Endothelial cell of umbilical vein (primary cell): ENCODE measurements around the gene PCNX1. TPM values are rescaled to one million over a fixed set of nuclear protein-coding genes. Genes with fewer than 3 reads are reported as not detected.
"Not testable (repeated sequence)": the region's sequence is repeated elsewhere in the genome, so short reads cannot be mapped to it uniquely, and the experiment has no call there.

Experiments used
- BruUV-seq: library from RNA; stranded (reverse); fragments of 400-500 nt; replicated peaks from 2 replicates; lab custom pipeline; 2021; lab: Mats Ljungman, UMichigan
- CTCF ChIA-PET: fragments of 300-600, 350-600 bp; sonication (Branson Sonifier 250); formaldehyde crosslinking; loops from one replicate; lab custom pipeline; 2021; ENCODE audit warnings: antibody characterized with exemption, inconsistent platforms; lab: Charles Lee
- POLR2A ChIA-PET: fragments of 300-600, 350-600 bp; sonication (Branson Sonifier 250); formaldehyde crosslinking; loops from one replicate; lab custom pipeline; 2021; ENCODE audit warnings: antibody characterized with exemption, inconsistent platforms; lab: Charles Lee
- DNase-seq: peaks from one replicate; pipeline ENCODE4 v3.0.0-alpha.2; 2011; ENCODE audit warnings: low read depth, low spot score
- FAIRE-seq: peaks from 2 replicates; lab custom pipeline; 2011; peaks lifted over from hg19 to GRCh38; lab: Jason Lieb, UNC
- H2AFZ ChIP-seq: 2 replicates; pipeline ENCODE4 v1.6.0; 2012; ENCODE audit warnings: low read depth, low read length, control low read depth, inconsistent platforms
- H3K27ac ChIP-seq: 2 replicates; pipeline ENCODE4 v1.5.1; 2011; ENCODE audit warnings: low read depth, mild to moderate bottlenecking, control low read depth, low read length, moderate library complexity; ENCODE audit not compliant: insufficient read depth
- H3K27me3 ChIP-seq, 2 experiments: 2 replicates each; pipeline versions ENCODE4 v1.6.0 to v1.6.1; 2011; ENCODE audit warnings: low read length in 2 of 2, mixed read lengths in 1 of 2; ENCODE audit not compliant: control insufficient read depth in 2 of 2, insufficient read depth in 2 of 2
- H3K36me3 ChIP-seq, 2 experiments: 2 replicates in 1 of 2; 3 replicates in 1 of 2; pipeline ENCODE4 v1.5.1; 2011; ENCODE audit warnings: low read length in 2 of 2, mild to moderate bottlenecking in 1 of 2, moderate library complexity in 1 of 2; ENCODE audit not compliant: control insufficient read depth in 2 of 2, insufficient read depth in 2 of 2; ENCODE audit errors: extremely low read depth in 1 of 2
- H3K4me1 ChIP-seq: 3 replicates; pipeline ENCODE4 v1.5.1; 2011; ENCODE audit warnings: mild to moderate bottlenecking, low read length; ENCODE audit not compliant: control insufficient read depth, insufficient read depth; ENCODE audit errors: extremely low read depth
- H3K4me2 ChIP-seq: 2 replicates; pipeline ENCODE4 v1.6.1; 2011; ENCODE audit warnings: low read length, control low read depth, mixed read lengths; ENCODE audit not compliant: insufficient read depth
- H3K4me3 ChIP-seq, 3 experiments: fragments of 200-600 bp in 1 of 3; sonication (generic), shearing (Covaris generic) in 1 of 3; replicated peaks in 1 of 3; 2 replicates each; pipeline ENCODE4 v1.5.1; 2011 to 2016; ENCODE audit warnings: control low read depth in 3 of 3, low read length in 3 of 3, mild to moderate bottlenecking in 2 of 3, inconsistent platforms in 1 of 3, low read depth in 1 of 3, moderate library complexity in 1 of 3; ENCODE audit not compliant: insufficient read depth in 1 of 3
- H3K79me2 ChIP-seq: 2 replicates; pipeline ENCODE4 v1.6.0; 2012; ENCODE audit warnings: low read length, inconsistent platforms; ENCODE audit not compliant: control insufficient read depth, insufficient read depth
- H3K9ac ChIP-seq: replicated peaks from 2 replicates; pipeline ENCODE3; 2011; ENCODE audit warnings: low read length, control low read depth; ENCODE audit not compliant: insufficient read depth; ENCODE audit errors: extremely low read depth
- H3K9me1 ChIP-seq: replicated peaks from 3 replicates; pipeline ENCODE4 v1.6.0; 2011; ENCODE audit warnings: mild to moderate bottlenecking, low read length; ENCODE audit not compliant: control insufficient read depth, insufficient read depth; ENCODE audit errors: extremely low read depth
- H3K9me3 ChIP-seq: replicated peaks from 2 replicates; pipeline ENCODE4 v1.5.1; 2012; ENCODE audit warnings: low read length, inconsistent platforms; ENCODE audit not compliant: control insufficient read depth, insufficient read depth
- H4K20me1 ChIP-seq: replicated peaks from 2 replicates; pipeline ENCODE3; 2011; ENCODE audit warnings: mild to moderate bottlenecking, low read length; ENCODE audit not compliant: control insufficient read depth, insufficient read depth; ENCODE audit errors: extremely low read depth
- CTCF ChIP-seq, 2 donors: IDR thresholded peaks; 1 replicate in 1 of 2; 2 replicates in 1 of 2; pipeline ENCODE4 v1.5.1; 2011; ENCODE audit warnings: low read length in 2 of 2, mild to moderate bottlenecking in 2 of 2, moderate library complexity in 2 of 2, control low read depth in 1 of 2, inconsistent platforms in 1 of 2, low read depth in 1 of 2; ENCODE audit not compliant: insufficient read depth in 1 of 2; ENCODE audit errors: extremely low read depth in 1 of 2
- EZH2 ChIP-seq: IDR thresholded peaks from 2 replicates; pipeline ENCODE4 v1.6.1; 2012; ENCODE audit warnings: borderline replicate concordance, low read depth, mild to moderate bottlenecking, moderate library complexity, low read length, inconsistent platforms; ENCODE audit not compliant: severe bottlenecking
- FOS ChIP-seq: IDR thresholded peaks from 2 replicates; pipeline ENCODE4 v1.6.1; 2011; ENCODE audit warnings: mild to moderate bottlenecking, low read length, moderate library complexity, borderline replicate concordance; ENCODE audit not compliant: insufficient read depth
- JUN ChIP-seq: IDR thresholded peaks from 2 replicates; pipeline ENCODE4 v1.6.1; 2011; ENCODE audit warnings: borderline replicate concordance, low read depth; ENCODE audit not compliant: insufficient read length, insufficient read depth
- MAX ChIP-seq: IDR thresholded peaks from 2 replicates; pipeline ENCODE4 v1.6.1; 2011; ENCODE audit not compliant: insufficient read depth, insufficient read length
- MYC ChIP-seq: IDR thresholded peaks from one replicate; pipeline ENCODE4 v1.6.1; 2011; ENCODE audit warnings: mild to moderate bottlenecking, low read depth, low read length
- POLR2A ChIP-seq: IDR thresholded peaks from 2 replicates; pipeline ENCODE4 v1.6.1; 2012; ENCODE audit warnings: low read depth, mild to moderate bottlenecking, control low read depth, low read length
- POLR2AphosphoS5 ChIP-seq: IDR thresholded peaks from 2 replicates; pipeline ENCODE4 v1.6.1; 2012; ENCODE audit warnings: low read depth, mild to moderate bottlenecking, control low read depth, low read length, moderate library complexity; ENCODE audit not compliant: insufficient read depth
- dilution Hi-C: fragments of 300-500 bp; cut with MboI; formaldehyde crosslinking; loops from one replicate; pipeline ENCODE4 v1.15.0; 2019; ENCODE audit warnings: low sequenced_read_pairs; ENCODE audit not compliant: extremely low pct_ligation_motif_present
- intact Hi-C: fragments of 100-400 bp; cut with micrococcal nuclease; formaldehyde crosslinking; loops from one replicate; pipeline ENCODE4 v1.10.0; 2022
- polyA plus RNA-seq, 4 experiments: library from polyadenylated mRNA; depleted of rRNA in 3 of 4; stranded (reverse) in 3 of 4; unstranded in 1 of 4; fragments of >200 nt; gene quantifications; 2 replicates each; pipeline versions ENCODE4 v1.2.1 to v1.2.3, GENCODE V29; 2011 to 2012; ENCODE audit warnings: missing spikeins in 1 of 4
- total RNA-seq: library from RNA; stranded (reverse); gene quantifications from 2 replicates; pipeline ENCODE4 v1.2.3, GENCODE V29; 2021

The PCNX1 gene
- total and polyA plus RNA-seq, 2 donors (not counting 3 experiments of a cell fraction or from before 2014, with no cell fraction given) = 21.4 to 40.5 TPM

- Histone ChIP-seq H3K9me3 (no peaks in the 10 kb centered on the region), H3K4me2 (no peak overlapping the region), H3K36me3 (no peaks in the 10 kb centered on the region), H2AFZ (no peak overlapping the region), H3K9me1 (no peaks in the 10 kb centered on the region), H4K20me1 (no peaks in the 10 kb centered on the region), H3K27me3 (peaks cover 3 to 5% of the 10 kb centered on the region in 2 experiments), H3K4me1 (no peaks in the 10 kb centered on the region), H3K4me3 (no peak overlapping the region), H3K9ac (no peak overlapping the region), H3K27ac (no peak overlapping the region), H3K79me2 (no peaks in the 10 kb centered on the region)
- intact Hi-C loops (no loop called here), dilution Hi-C loops (no loop called here)
- BruUV-seq = no TSS peak
- no peak for TF ChIP-seq POLR2A
- no peak for TF ChIP-seq EZH2
- no peak for TF ChIP-seq JUN
- no peak for TF ChIP-seq POLR2AphosphoS5
- TF ChIP-seq CTCF (IDR thresholded peaks at IDR 0.05; ENCODE audit: extremely low read depth in 1 of 2, insufficient read depth in 1 of 2, low read depth in 1 of 2, low read length in 2 of 2) = no peak
- TF ChIP-seq MAX = no peak
- TF ChIP-seq FOS = no peak
- TF ChIP-seq MYC = no peak
- no peak for DNase-seq
- ChIA-PET CTCF (no interaction called here), POLR2A (no interaction called here)
- no peak for FAIRE-seq
These were observed 48.6 kb upstream of the PCNX1 start for GRCh38 chr14:70858641-70859040.

GRCh38 chr14:70866992-70867391 lies 40.3 kb upstream of the PCNX1 start:
- H3K9me3 ChIP-seq, H3K9ac ChIP-seq, H3K36me3 ChIP-seq, H2AFZ ChIP-seq, dilution Hi-C loops, H3K4me3 ChIP-seq, FAIRE-seq, H3K27ac ChIP-seq, intact Hi-C loops, H3K4me2 ChIP-seq, DNase-seq, H3K4me1 ChIP-seq, H3K9me1 ChIP-seq, H3K27me3 ChIP-seq, H4K20me1 ChIP-seq, BruUV-seq, CTCF ChIA-PET, H3K79me2 ChIP-seq: not testable (repeated sequence)
- POLR2A ChIA-PET = interaction anchor here (0.7 kb wide), 1 partner anchor 23 kb away, joined by 3 read pairs; no protein-coding TSS in a partner anchor
